B cell (primary cell): ENCODE data around the gene DLK1.

Source experiments
- CTCF ChIP-seq: fragments of 200-600 bp; IDR thresholded peaks from one replicate; pipeline ENCODE4 v1.8.0; 2022; ENCODE audit warnings: antibody characterized with exemption, mild to moderate bottlenecking
- EZH2 ChIP-seq: IDR thresholded peaks from 2 replicates; pipeline ENCODE4 v1.6.1; 2012; ENCODE audit warnings: borderline replicate concordance, low read depth, mild to moderate bottlenecking, moderate library complexity, low read length; ENCODE audit not compliant: insufficient read depth, poor library complexity, severe bottlenecking

- TF ChIP-seq CTCF (no peak), EZH2 (no peak)
Observed at GRCh38 chr14:100784523-100785337, 58.0 kb downstream of the DLK1 start.
